Subcutaneous abdominal adipose tissue (tissue), 5 donors: Measurements from ENCODE around the gene ECE2.

ENCODE experiments used
- H3K27ac ChIP-seq: one replicate; pipeline ENCODE4 v1.7.0; 2013; ENCODE audit warnings: low read depth, mild to moderate bottlenecking, inconsistent platforms, low read length, moderate library complexity
- H3K27me3 ChIP-seq, 5 donors: one replicate each; pipeline ENCODE4 v1.7.0; 2013; ENCODE audit warnings: low read length in 5 of 5, inconsistent platforms in 1 of 5; ENCODE audit not compliant: control insufficient read depth in 5 of 5, insufficient read depth in 4 of 5
- H3K36me3 ChIP-seq, 5 donors: one replicate each; pipeline ENCODE4 v1.7.0; 2013; ENCODE audit warnings: low read length in 5 of 5; ENCODE audit not compliant: control insufficient read depth in 5 of 5, insufficient read depth in 5 of 5
- H3K4me1 ChIP-seq, 5 donors: one replicate each; pipeline ENCODE4 v1.7.0; 2013; ENCODE audit warnings: low read length in 5 of 5, mild to moderate bottlenecking in 3 of 5, moderate library complexity in 1 of 5; ENCODE audit not compliant: control insufficient read depth in 5 of 5, insufficient read depth in 5 of 5
- H3K4me3 ChIP-seq, 5 donors: one replicate each; pipeline ENCODE4 v1.7.0; 2013; ENCODE audit warnings: low read length in 5 of 5, low read depth in 1 of 5
- H3K9ac ChIP-seq, 5 donors: one replicate each; pipeline ENCODE4 v1.7.0; 2013; ENCODE audit warnings: low read length in 5 of 5, mild to moderate bottlenecking in 4 of 5, moderate library complexity in 3 of 5
- H3K9me3 ChIP-seq, 5 donors: one replicate each; pipeline ENCODE4 v1.7.0; 2013; ENCODE audit warnings: low read length in 5 of 5; ENCODE audit not compliant: control insufficient read depth in 5 of 5
- donor health status: healthy.
- donor health status: healthy.
- donor health status: healthy.
- donor health status: healthy.
- donor health status: healthy.

ECE2 gene

GRCh38 chr3:184322731-184323487, 47.1 kb downstream of the ECE2 start:
- Histone ChIP-seq H3K9me3 (no peaks in the 10 kb centered on the region), H3K27ac (peak overlapping the region; percentile 91), H3K4me1 (peaks cover 27 to 59% (median 56%) of the 10 kb centered on the region in 5 donors), H3K27me3 (no peaks in the 10 kb centered on the region), H3K4me3 (no peak overlapping the region), H3K9ac (peak overlapping the region in 1 of 5 donors; percentile 49), H3K36me3 (peaks cover 10 to 84% (median 80%) of the 10 kb centered on the region in 5 donors)

GRCh38 chr3:184323696-184324095, 47.9 kb downstream of the ECE2 start:
- Histone ChIP-seq H3K9me3 (no peaks in the 10 kb centered on the region), H3K27ac (peak overlapping the region; percentile 66), H3K9ac (no peak overlapping the region), H3K36me3 (peaks cover 10 to 89% (median 84%) of the 10 kb centered on the region in 5 donors), H3K27me3 (no peaks in the 10 kb centered on the region), H3K4me3 (no peak overlapping the region), H3K4me1 (peaks cover 27 to 52% (median 49%) of the 10 kb centered on the region in 5 donors)

- peaks cover 18 to 37% (median 34%) of the 10 kb centered on the region in 5 donors for H3K4me1 ChIP-seq
- no peaks in the 10 kb centered on the region for H3K9me3 ChIP-seq
- H3K36me3 ChIP-seq: peaks cover 14 to 100% (median 98%) of the 10 kb centered on the region in 5 donors
- no peak overlapping the region for H3K4me3 ChIP-seq
- H3K27me3 ChIP-seq: no peaks in the 10 kb centered on the region
- H3K9ac ChIP-seq: no peak overlapping the region
- no peak overlapping the region for H3K27ac ChIP-seq
These were observed 49.4 kb downstream of the ECE2 start for GRCh38 chr3:184325269-184325668.

- H3K9me3 ChIP-seq: no peaks in the 10 kb centered on the region
- peaks cover 14 to 98% (median 96%) of the 10 kb centered on the region in 5 donors for H3K36me3 ChIP-seq
- H3K27ac ChIP-seq: no peak overlapping the region
- no peaks in the 10 kb centered on the region for H3K27me3 ChIP-seq
- H3K4me3 ChIP-seq: no peak overlapping the region
- H3K9ac ChIP-seq: no peak overlapping the region
- H3K4me1 ChIP-seq: peaks cover 14 to 31% (median 29%) of the 10 kb centered on the region in 5 donors
These were observed 50.0 kb downstream of the ECE2 start for GRCh38 chr3:184325715-184326369.

- H3K27ac ChIP-seq: no peak overlapping the region
- H3K4me3 ChIP-seq: no peak overlapping the region
- H3K36me3 ChIP-seq: peaks cover 14 to 98% (median 96%) of the 10 kb centered on the region in 5 donors
- H3K9ac ChIP-seq: no peak overlapping the region
- H3K27me3 ChIP-seq: no peaks in the 10 kb centered on the region
- H3K9me3 ChIP-seq: no peaks in the 10 kb centered on the region
- H3K4me1 ChIP-seq: peaks cover 11 to 21% (median 18%) of the 10 kb centered on the region in 5 donors
These were observed 51.3 kb downstream of the ECE2 start for GRCh38 chr3:184327171-184327570.

GRCh38 chr3:184328516-184328915, 52.7 kb downstream of the ECE2 start:
- Histone ChIP-seq H3K4me3 (no peak overlapping the region), H3K4me1 (peaks cover 3 to 21% (median 5%) of the 10 kb centered on the region in 5 donors), H3K27me3 (no peaks in the 10 kb centered on the region), H3K36me3 (peaks cover 14 to 98% (median 96%) of the 10 kb centered on the region in 5 donors), H3K9ac (no peak overlapping the region), H3K27ac (no peak overlapping the region), H3K9me3 (no peaks in the 10 kb centered on the region)

- peak overlapping the region; percentile 39 for H3K27ac ChIP-seq
These were observed 56.7 kb downstream of the ECE2 start for GRCh38 chr3:184332370-184333090.

GRCh38 chr3:184333190-184333589, 57.4 kb downstream of the ECE2 start:
- Histone ChIP-seq H3K4me3 (no peak overlapping the region), H3K27me3 (no peaks in the 10 kb centered on the region), H3K4me1 (peaks cover 8 to 44% (median 27%) of the 10 kb centered on the region in 5 donors), H3K36me3 (peaks cover 4 to 71% (median 67%) of the 10 kb centered on the region in 5 donors), H3K9ac (no peak overlapping the region), H3K9me3 (no peaks in the 10 kb centered on the region), H3K27ac (peak overlapping the region; percentile 39)

More at GRCh38 chr3:184332370-184333090, 56.7 kb downstream of the ECE2 start:
- H3K27me3 ChIP-seq: no peaks in the 10 kb centered on the region
- H3K9me3 ChIP-seq: no peaks in the 10 kb centered on the region
- peaks cover 8 to 37% (median 21%) of the 10 kb centered on the region in 5 donors for H3K4me1 ChIP-seq
- peaks cover 4 to 77% (median 73%) of the 10 kb centered on the region in 5 donors for H3K36me3 ChIP-seq
- no peak overlapping the region for H3K4me3 ChIP-seq
- peak overlapping the region in 2 of 5 donors; percentile 14 to 28 for H3K9ac ChIP-seq

GRCh38 chr3:184333700-184334099, 57.9 kb downstream of the ECE2 start:
- Histone ChIP-seq H3K4me1 (peaks cover 8 to 49% (median 32%) of the 10 kb centered on the region in 5 donors), H3K36me3 (peaks cover 4 to 66% (median 62%) of the 10 kb centered on the region in 5 donors)

More at GRCh38 chr3:184333700-184334099, 57.9 kb downstream of the ECE2 start:
- Histone ChIP-seq H3K27me3 (no peaks in the 10 kb centered on the region), H3K4me3 (no peak overlapping the region), H3K9me3 (no peaks in the 10 kb centered on the region), H3K27ac (peak overlapping the region; percentile 39), H3K9ac (no peak overlapping the region)
